Liver (tissue), 9 donors: ENCODE data around the gene ACOT6. TPM values are rescaled to one million over a fixed set of nuclear protein-coding genes. Genes with fewer than 3 reads are reported as not detected.
"Not testable (repeated sequence)": the region's sequence is repeated elsewhere in the genome, so short reads cannot be mapped to it uniquely, and the experiment has no call there.

ENCODE experiments used
- DNase-seq: peaks from one replicate; pipeline ENCODE4 v3.0.0-alpha.2; 2017; ENCODE audit warnings: low spot score
- H3K27ac ChIP-seq, 2 donors: one replicate each; pipeline ENCODE4 v1.7.0; 2013; ENCODE audit warnings: inconsistent platforms in 2 of 2, low read length in 2 of 2, control low read depth in 1 of 2, low read depth in 1 of 2, mild to moderate bottlenecking in 1 of 2
- H3K27me3 ChIP-seq, 4 donors: one replicate each; pipeline versions ENCODE4 v1.6.1 to v1.7.0; 2013; ENCODE audit warnings: low read length in 3 of 4, inconsistent platforms in 1 of 4, mild to moderate bottlenecking in 1 of 4, moderate library complexity in 1 of 4; ENCODE audit not compliant: control insufficient read depth in 4 of 4, insufficient read depth in 4 of 4
- H3K36me3 ChIP-seq, 4 donors: one replicate each; pipeline versions ENCODE4 v1.6.1 to v1.7.0; 2013; ENCODE audit warnings: low read length in 3 of 4, mild to moderate bottlenecking in 3 of 4, low read depth in 1 of 4, moderate library complexity in 1 of 4; ENCODE audit not compliant: control insufficient read depth in 4 of 4, insufficient read depth in 3 of 4
- H3K4me1 ChIP-seq, 4 donors: one replicate each; pipeline versions ENCODE4 v1.6.1 to v1.7.0; 2013; ENCODE audit warnings: low read length in 3 of 4, mild to moderate bottlenecking in 3 of 4, moderate library complexity in 1 of 4; ENCODE audit not compliant: control insufficient read depth in 4 of 4, insufficient read depth in 4 of 4
- H3K4me3 ChIP-seq, 3 donors: one replicate each; pipeline versions ENCODE4 v1.6.1 to v1.7.0; 2013; ENCODE audit warnings: low read length in 3 of 3, control low read depth in 1 of 3, low read depth in 1 of 3, mild to moderate bottlenecking in 1 of 3
- H3K9ac ChIP-seq, 2 donors: one replicate each; pipeline ENCODE4 v1.7.0; 2013; ENCODE audit warnings: low read length in 2 of 2, mild to moderate bottlenecking in 2 of 2, moderate library complexity in 2 of 2, control low read depth in 1 of 2, low read depth in 1 of 2
- H3K9me3 ChIP-seq, 4 donors: one replicate each; pipeline versions ENCODE4 v1.6.1 to v1.7.0; 2013; ENCODE audit warnings: low read length in 3 of 4; ENCODE audit not compliant: control insufficient read depth in 4 of 4
- EGR1 ChIP-seq, 2 donors: IDR thresholded peaks; 2 replicates each; pipeline ENCODE4 v1.6.1; 2016 to 2018; ENCODE audit warnings: antibody characterized with exemption in 2 of 2, low read depth in 2 of 2
- FOXA2 ChIP-seq: IDR thresholded peaks from 2 replicates; pipeline ENCODE4 v1.6.1; 2016; ENCODE audit warnings: antibody characterized with exemption
- GABPA ChIP-seq, 2 donors: IDR thresholded peaks in 1 of 2; conservative IDR thresholded peaks in 1 of 2; 2 replicates each; pipeline ENCODE4 v1.6.1; 2016; ENCODE audit warnings: antibody characterized with exemption in 2 of 2, mild to moderate bottlenecking in 1 of 2, moderate library complexity in 1 of 2
- HNF4A ChIP-seq, 2 donors: conservative IDR thresholded peaks; 2 replicates each; pipeline ENCODE4 v1.6.1; 2016; ENCODE audit warnings: antibody characterized with exemption in 2 of 2, mild to moderate bottlenecking in 2 of 2
- HNF4G ChIP-seq: IDR thresholded peaks from 2 replicates; pipeline ENCODE4 v1.6.1; 2016; ENCODE audit warnings: antibody characterized with exemption
- JUND ChIP-seq, 2 donors: IDR thresholded peaks; 2 replicates each; pipeline ENCODE4 v1.6.1; 2016; ENCODE audit warnings: antibody characterized with exemption in 2 of 2
- NR2F2 ChIP-seq: IDR thresholded peaks from 2 replicates; pipeline ENCODE4 v1.6.1; 2016; ENCODE audit warnings: antibody characterized with exemption
- RXRA ChIP-seq, 2 donors: IDR thresholded peaks; 2 replicates each; pipeline ENCODE4 v1.6.1; 2017 to 2018; ENCODE audit warnings: antibody characterized with exemption in 2 of 2, mild to moderate bottlenecking in 1 of 2
- SP1 ChIP-seq: IDR thresholded peaks from 2 replicates; pipeline ENCODE4 v1.6.1; 2018; ENCODE audit warnings: antibody characterized with exemption, mild to moderate bottlenecking
- YY1 ChIP-seq: IDR thresholded peaks from 2 replicates; pipeline ENCODE4 v1.6.1; 2016; ENCODE audit warnings: antibody characterized with exemption, mild to moderate bottlenecking
- WGBS: extraction: QIAGEN DNeasy Blood & Tissue Kit; methylation state at CpG from one replicate; pipeline ENCODE4 v1.1.7; 2013; 5-methylcytosine and 5-hydroxymethylcytosine counted together
- polyA plus RNA-seq, 2 donors: library from polyadenylated mRNA; stranded (reverse) in 1 of 2; unstranded in 1 of 2; fragments of 200-250 nt in 1 of 2; fragments of >200 nt in 1 of 2; fragmentation: Nextera tagmentation in 1 of 2; extraction: Ambion mirVana in 1 of 2; gene quantifications; one replicate each; pipeline versions ENCODE4 v1.2.1 to v1.2.3, GENCODE V29; 2013 to 2015
- total RNA-seq, 2 donors: library from RNA; depleted of rRNA; stranded (reverse); fragments of >200 nt; gene quantifications; one replicate each; pipeline ENCODE4 v1.2.3, GENCODE V29; 2014
- TF ChIP-seq, protein P1 (sequence below): IDR thresholded peaks from 2 replicates; pipeline ENCODE4 v1.6.1; 2016; ENCODE audit warnings: antibody characterized with exemption
- donor health status: healthy.
- donor health status: healthy.
- donor health status: healthy.
- donor health status: healthy.
- donor health status: healthy.

Gene ACOT6
- total and polyA plus RNA-seq, 4 donors, result 0.65 to 1.1 (median 1.1) TPM; not detected in 1

DNA sequence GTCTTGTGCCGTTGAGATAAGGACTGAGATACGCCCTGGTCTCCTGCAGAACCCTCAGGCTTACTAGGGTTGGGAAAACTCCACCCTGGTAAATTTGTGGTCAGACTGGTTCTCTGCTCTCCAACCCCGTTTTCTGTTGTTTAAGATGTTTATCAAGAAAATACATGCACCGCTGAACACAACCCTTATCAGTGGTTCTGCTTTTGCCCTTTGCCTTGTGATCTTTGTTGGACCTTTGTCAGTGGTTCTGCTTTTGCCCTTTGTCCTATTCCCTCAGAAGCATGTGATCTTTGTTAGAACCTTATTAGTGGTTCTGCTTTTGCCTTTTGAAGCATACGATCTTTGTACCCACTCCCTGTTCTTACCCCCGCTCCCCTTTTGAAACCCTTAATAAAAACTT, 49.6 kb upstream of the ACOT6 start:
- not testable (repeated sequence) for H3K9ac ChIP-seq, H3K27ac ChIP-seq, DNase-seq, H3K4me1 ChIP-seq, H3K36me3 ChIP-seq, H3K4me3 ChIP-seq, H3K9me3 ChIP-seq, H3K27me3 ChIP-seq
- 62% methylated on average over 6 of the region's 6 CpGs for WGBS
- TF ChIP-seq HNF4A (conservative IDR thresholded peaks at IDR 0.05), result peak; percentile 23 to 68
- TF ChIP-seq RXRA (IDR thresholded peaks at IDR 0.05), result peak in 1 of 2 donors; percentile 52

DNA sequence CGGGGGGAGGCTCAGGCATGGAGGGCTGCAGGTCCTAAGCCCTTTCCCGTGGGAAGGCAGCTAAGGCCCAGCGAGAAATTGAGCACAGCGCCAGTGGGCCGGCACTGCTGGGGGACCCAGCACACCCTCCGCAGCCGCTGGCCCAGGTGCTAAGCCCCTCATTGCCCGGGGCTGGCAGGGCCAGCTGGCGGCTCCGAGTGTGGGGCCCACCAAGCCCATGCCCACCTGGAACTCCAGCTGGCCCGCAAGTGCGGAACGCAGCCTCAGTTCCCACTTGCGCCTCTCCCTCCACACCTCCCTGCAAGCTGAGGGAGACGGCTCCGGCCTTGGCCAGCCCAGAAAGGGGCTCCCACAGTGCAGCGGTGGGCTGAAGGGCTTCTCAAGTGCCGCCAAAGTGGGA, 45.9 kb upstream of the ACOT6 start:
- H3K9ac ChIP-seq, H3K27me3 ChIP-seq, H3K36me3 ChIP-seq, DNase-seq, H3K4me3 ChIP-seq, H3K27ac ChIP-seq, H3K9me3 ChIP-seq: not testable (repeated sequence)
- peaks cover 2 to 23% (median 6%) of the 10 kb centered on the region in 4 donors for H3K4me1 ChIP-seq
- 97% methylated on average over 18 of the region's 18 CpGs for WGBS

DNA sequence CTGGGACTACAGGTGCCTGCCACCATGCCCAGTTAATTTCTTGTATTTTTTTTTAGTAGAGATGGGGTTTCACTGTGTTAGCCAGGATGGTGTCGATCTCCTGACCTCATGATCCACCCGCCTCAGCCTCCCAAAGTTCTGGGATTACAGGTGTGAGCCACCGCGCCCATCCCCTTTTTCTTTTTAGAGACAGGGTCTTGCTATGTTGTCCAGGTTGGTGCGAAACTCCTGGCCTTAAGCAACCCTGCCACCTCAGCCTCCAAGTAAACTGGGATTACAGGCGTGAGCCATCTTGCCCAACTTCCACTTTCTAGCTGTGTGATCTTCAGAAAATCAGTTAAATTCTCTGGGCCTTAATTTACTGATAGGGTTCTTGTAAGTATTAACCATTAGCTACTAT, 45.4 kb upstream of the ACOT6 start:
- not testable (repeated sequence) for H3K36me3 ChIP-seq, H3K9ac ChIP-seq, H3K27me3 ChIP-seq, H3K27ac ChIP-seq, H3K9me3 ChIP-seq, H3K4me3 ChIP-seq
- peaks cover 2 to 26% (median 6%) of the 10 kb centered on the region in 4 donors for H3K4me1 ChIP-seq
- WGBS, result 99% methylated on average over 6 of the region's 6 CpGs
- DNase-seq, result peak; percentile 9

DNA sequence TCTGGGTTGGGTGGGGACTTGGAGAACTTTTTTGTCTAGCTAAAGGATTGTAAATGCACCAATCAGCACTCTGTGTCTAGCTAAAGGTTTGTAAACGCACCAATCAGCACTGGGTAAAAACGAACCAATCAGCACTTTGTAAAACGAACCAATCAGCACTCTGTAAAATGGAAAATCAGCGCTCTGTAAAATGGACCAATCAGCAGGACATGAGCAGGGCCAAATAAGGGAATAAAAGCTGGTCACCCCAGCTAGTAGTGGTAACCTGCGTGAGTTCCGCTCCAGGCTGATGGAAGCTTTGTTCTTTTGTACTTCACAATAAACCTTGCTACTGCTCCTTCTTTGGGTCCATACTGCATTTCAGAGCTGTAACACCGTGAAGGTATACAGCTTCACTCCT, 45.0 kb upstream of the ACOT6 start:
- H3K9ac ChIP-seq, result peak overlapping the region in 1 of 2 donors; percentile 92
- H3K4me3 ChIP-seq, result peak overlapping the region in 2 of 3 donors; percentile 8 to 65
- peaks cover 0 to 2% (median 0%) of the 10 kb centered on the region in 4 donors for H3K9me3 ChIP-seq
- TF ChIP-seq EGR1 (IDR thresholded peaks at IDR 0.05; ENCODE audit: low read depth in 2 of 2) (no peak), NR2F2 (no peak), YY1 (peak; percentile 19), SP1 (peak; percentile 57), JUND (IDR thresholded peaks at IDR 0.05) (no peak), GABPA (IDR thresholded peaks at IDR 0.05 in 1 of 2, conservative IDR thresholded peaks at IDR 0.05 in 1 of 2) (no peak), FOXA2 (no peak), HNF4G (no peak), HNF4A (conservative IDR thresholded peaks at IDR 0.05) (no peak)
- TF ChIP-seq, protein P1, sequence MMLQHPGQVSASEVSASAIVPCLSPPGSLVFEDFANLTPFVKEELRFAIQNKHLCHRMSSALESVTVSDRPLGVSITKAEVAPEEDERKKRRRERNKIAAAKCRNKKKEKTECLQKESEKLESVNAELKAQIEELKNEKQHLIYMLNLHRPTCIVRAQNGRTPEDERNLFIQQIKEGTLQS, result no peak
- no peak for DNase-seq
- H3K27ac ChIP-seq, result peak overlapping the region in 1 of 2 donors; percentile 89
- H3K27me3 ChIP-seq, result no peaks in the 10 kb centered on the region
- H3K36me3 ChIP-seq, result peaks cover 0 to 5% (median 0%) of the 10 kb centered on the region in 4 donors
- peaks cover 2 to 26% (median 6%) of the 10 kb centered on the region in 4 donors for H3K4me1 ChIP-seq
- WGBS, result 89% methylated on average over 7 of the region's 7 CpGs
